SH-SY5Y (cell line): Measurements from ENCODE around the gene DLX6.

Source experiments
- GATA2 ChIP-seq: IDR thresholded peaks from 2 replicates; pipeline ENCODE4 v1.6.1; 2011; ENCODE audit warnings: mild to moderate bottlenecking, low read depth, low read length
- GATA3 ChIP-seq: IDR thresholded peaks from 2 replicates; pipeline ENCODE4 v1.6.1; 2011; ENCODE audit warnings: low read depth, mild to moderate bottlenecking, low read length, moderate library complexity

DNA sequence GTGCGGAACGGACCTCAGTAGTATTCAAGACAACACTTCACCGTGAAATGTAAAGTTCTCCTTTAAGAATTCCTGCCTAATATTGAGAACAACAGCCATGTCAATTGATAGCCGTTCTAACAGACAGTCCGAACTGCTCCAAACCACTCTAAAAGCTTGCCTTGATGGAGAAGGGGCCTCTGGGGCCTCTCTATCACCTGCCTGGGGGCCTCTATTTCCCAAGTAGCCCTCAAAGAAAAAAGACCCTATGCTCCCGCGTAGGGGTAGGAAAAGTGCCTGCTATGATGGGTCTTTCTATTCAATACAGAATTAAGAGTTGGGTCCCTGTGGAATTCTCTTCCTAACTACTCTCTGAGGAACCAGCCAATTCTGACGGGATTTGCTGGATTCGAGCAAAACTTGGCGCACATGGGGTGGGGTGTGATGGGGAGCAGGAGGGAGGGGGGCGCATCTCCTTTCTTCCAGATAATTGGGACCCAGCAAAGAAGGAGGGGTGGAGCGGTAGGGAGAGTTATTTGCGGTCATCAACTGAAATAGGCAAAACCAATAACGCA lies 8.3 kb upstream of the DLX6 start:
- TF ChIP-seq GATA2, result no peak
- TF ChIP-seq GATA3, result no peak
